ENCODE results near the gene XKR3. TPM values are rescaled to one million over a fixed set of nuclear protein-coding genes. Genes with fewer than 3 reads are reported as not detected.
"Not testable (repeated sequence)": the region's sequence is repeated elsewhere in the genome, so short reads cannot be mapped to it uniquely, and the experiment has no call there.

Gene XKR3
- total and polyA plus RNA-seq, 2 of the 8 experiments (the other 6 are each of a cell fraction or from before 2014, with no cell fraction given), result 0.17 TPM; not detected in 1

- H3K79me2 ChIP-seq (ENCODE audit: control insufficient read depth in 1 of 2, insufficient read depth in 2 of 2, low read length in 2 of 2); H4K20me1 ChIP-seq (replicated peaks in 1 of 2; ENCODE audit: control insufficient read depth in 1 of 2, insufficient read depth in 2 of 2, low read length in 2 of 2); H3K4ac ChIP-seq (replicated peaks; ENCODE audit: insufficient read length, low read depth, low read length); H2AFZ ChIP-seq (ENCODE audit: low read length); H3K4me2 ChIP-seq (ENCODE audit: insufficient read depth in 1 of 2, low read depth in 2 of 2, low read length in 2 of 2); H3K14ac ChIP-seq (ENCODE audit: insufficient read length); H2AK5ac ChIP-seq (ENCODE audit: low read depth, low read length); CTCF ChIA-PET (ENCODE audit: partially characterized antibody); H2BK12ac ChIP-seq (ENCODE audit: low read depth, low read length); H3K23me2 ChIP-seq (ENCODE audit: low read depth, low read length); H3K27ac ChIP-seq (ENCODE audit: low read depth, low read length); H3K9ac ChIP-seq (replicated peaks in 1 of 4; ENCODE audit: extremely low read depth in 1 of 4, low read depth in 3 of 4, low read length in 3 of 4); H3K18ac ChIP-seq (ENCODE audit: extremely low read depth, low read length); H3K79me1 ChIP-seq (ENCODE audit: low read depth, low read length); H2BK5ac ChIP-seq (ENCODE audit: low read depth, low read length); H3K27me3 ChIP-seq (replicated peaks in 1 of 4; ENCODE audit: control insufficient read depth in 3 of 4, extremely low read depth in 1 of 4, insufficient read depth in 3 of 4, low read length in 3 of 4); H4K8ac ChIP-seq (ENCODE audit: extremely low read depth, insufficient read depth, low read length); POLR2A ChIA-PET (ENCODE audit: partially characterized antibody); H3K4me1 ChIP-seq (replicated peaks in 1 of 4; ENCODE audit: control insufficient read depth in 3 of 4, insufficient read depth in 4 of 4, low read length in 3 of 4); H2BK20ac ChIP-seq (ENCODE audit: low read length); H3K36me3 ChIP-seq (ENCODE audit: control insufficient read depth in 2 of 4, insufficient read depth in 4 of 4, low read length in 3 of 4); DNase-seq (ENCODE audit: low read depth in 1 of 2, low spot score in 2 of 2); H4K5ac ChIP-seq (ENCODE audit: insufficient read length, low read depth, low read length); H3K4me3 ChIP-seq (ENCODE audit: extremely low read depth in 1 of 4, insufficient read depth in 2 of 4, low read depth in 3 of 4, low read length in 4 of 4); FAIRE-seq; H2BK120ac ChIP-seq (replicated peaks; ENCODE audit: low read depth, low read length); H4K91ac ChIP-seq (replicated peaks; ENCODE audit: insufficient read length, low read length); H2BK15ac ChIP-seq (ENCODE audit: low read length); H3K56ac ChIP-seq (replicated peaks; ENCODE audit: insufficient read length, low read depth, low read length); H3K23ac ChIP-seq (ENCODE audit: insufficient read length): not testable (repeated sequence)
- 90% methylated on average over 31 of the region's 45 CpGs; no CpG with 5 or more reads in 1 of the 2 experiments for WGBS, 2 experiments (ENCODE audit: extremely low coverage in 1 of 2, insufficient coverage in 1 of 2, insufficient read length in 1 of 2, insufficient replicate concordance in 2 of 2, low coverage in 1 of 2, low lambda C conversion rate in 2 of 2, missing lambda C conversion rate in 1 of 2)
- peaks cover 8 to 55% of the 10 kb centered on the region in 2 experiments for H3K9me3 ChIP-seq (ENCODE audit: insufficient read depth in 2 of 2, low read depth in 1 of 2, low read length in 1 of 2)
Observed at GRCh38 chr22:16748160-16748929, 76.9 kb downstream of the XKR3 start.
